GM23338 (cell line): Measurements from ENCODE around the gene TGM6. TPM values are rescaled to one million over a fixed set of nuclear protein-coding genes. Genes with fewer than 3 reads are reported as not detected.

Experiments used
- CREB1 ChIP-seq: fragments of 250-450 bp; sonication (Bioruptor Pico); IDR thresholded peaks from 2 replicates; pipeline ENCODE4 v1.5.0; 2020; ENCODE audit warnings: low read depth, mild to moderate bottlenecking, moderate library complexity
- POLR2AphosphoS5 ChIP-seq: IDR thresholded peaks from 2 replicates; pipeline ENCODE4 v1.6.1; 2016; ENCODE audit warnings: antibody characterized with exemption, low read depth
- REST ChIP-seq: IDR thresholded peaks from one replicate; pipeline ENCODE4 v1.6.1; 2018; ENCODE audit warnings: antibody characterized with exemption; ENCODE audit not compliant: unreplicated experiment
- ZNF331 ChIP-seq: fragments of 250-450 bp; sonication (Bioruptor Pico); IDR thresholded peaks from 2 replicates; pipeline ENCODE4 v1.5.0; 2020; ENCODE audit warnings: low read depth, mild to moderate bottlenecking, moderate library complexity
- polyA plus RNA-seq: library from polyadenylated mRNA; unstranded; fragments of >200 nt; fragmentation: Nextera tagmentation; extraction: Ambion mirVana; gene quantifications from 2 replicates; pipeline ENCODE4 v1.2.1, GENCODE V29; 2016
- total RNA-seq: library from RNA; depleted of rRNA; stranded (reverse); fragments of >200 nt; shearing (Covaris generic); gene quantifications from 2 replicates; pipeline ENCODE4 v1.2.3, GENCODE V29; 2014
- TF ChIP-seq, protein P1 (sequence below): fragments of 250-450 bp; sonication (Bioruptor Pico); IDR thresholded peaks from 2 replicates; pipeline ENCODE4 v1.5.0; 2020; ENCODE audit warnings: mild to moderate bottlenecking, moderate library complexity

The TGM6 gene
- total and polyA plus RNA-seq, 2 experiments from 2014 or later: not detected

- TF ChIP-seq, protein P1, sequence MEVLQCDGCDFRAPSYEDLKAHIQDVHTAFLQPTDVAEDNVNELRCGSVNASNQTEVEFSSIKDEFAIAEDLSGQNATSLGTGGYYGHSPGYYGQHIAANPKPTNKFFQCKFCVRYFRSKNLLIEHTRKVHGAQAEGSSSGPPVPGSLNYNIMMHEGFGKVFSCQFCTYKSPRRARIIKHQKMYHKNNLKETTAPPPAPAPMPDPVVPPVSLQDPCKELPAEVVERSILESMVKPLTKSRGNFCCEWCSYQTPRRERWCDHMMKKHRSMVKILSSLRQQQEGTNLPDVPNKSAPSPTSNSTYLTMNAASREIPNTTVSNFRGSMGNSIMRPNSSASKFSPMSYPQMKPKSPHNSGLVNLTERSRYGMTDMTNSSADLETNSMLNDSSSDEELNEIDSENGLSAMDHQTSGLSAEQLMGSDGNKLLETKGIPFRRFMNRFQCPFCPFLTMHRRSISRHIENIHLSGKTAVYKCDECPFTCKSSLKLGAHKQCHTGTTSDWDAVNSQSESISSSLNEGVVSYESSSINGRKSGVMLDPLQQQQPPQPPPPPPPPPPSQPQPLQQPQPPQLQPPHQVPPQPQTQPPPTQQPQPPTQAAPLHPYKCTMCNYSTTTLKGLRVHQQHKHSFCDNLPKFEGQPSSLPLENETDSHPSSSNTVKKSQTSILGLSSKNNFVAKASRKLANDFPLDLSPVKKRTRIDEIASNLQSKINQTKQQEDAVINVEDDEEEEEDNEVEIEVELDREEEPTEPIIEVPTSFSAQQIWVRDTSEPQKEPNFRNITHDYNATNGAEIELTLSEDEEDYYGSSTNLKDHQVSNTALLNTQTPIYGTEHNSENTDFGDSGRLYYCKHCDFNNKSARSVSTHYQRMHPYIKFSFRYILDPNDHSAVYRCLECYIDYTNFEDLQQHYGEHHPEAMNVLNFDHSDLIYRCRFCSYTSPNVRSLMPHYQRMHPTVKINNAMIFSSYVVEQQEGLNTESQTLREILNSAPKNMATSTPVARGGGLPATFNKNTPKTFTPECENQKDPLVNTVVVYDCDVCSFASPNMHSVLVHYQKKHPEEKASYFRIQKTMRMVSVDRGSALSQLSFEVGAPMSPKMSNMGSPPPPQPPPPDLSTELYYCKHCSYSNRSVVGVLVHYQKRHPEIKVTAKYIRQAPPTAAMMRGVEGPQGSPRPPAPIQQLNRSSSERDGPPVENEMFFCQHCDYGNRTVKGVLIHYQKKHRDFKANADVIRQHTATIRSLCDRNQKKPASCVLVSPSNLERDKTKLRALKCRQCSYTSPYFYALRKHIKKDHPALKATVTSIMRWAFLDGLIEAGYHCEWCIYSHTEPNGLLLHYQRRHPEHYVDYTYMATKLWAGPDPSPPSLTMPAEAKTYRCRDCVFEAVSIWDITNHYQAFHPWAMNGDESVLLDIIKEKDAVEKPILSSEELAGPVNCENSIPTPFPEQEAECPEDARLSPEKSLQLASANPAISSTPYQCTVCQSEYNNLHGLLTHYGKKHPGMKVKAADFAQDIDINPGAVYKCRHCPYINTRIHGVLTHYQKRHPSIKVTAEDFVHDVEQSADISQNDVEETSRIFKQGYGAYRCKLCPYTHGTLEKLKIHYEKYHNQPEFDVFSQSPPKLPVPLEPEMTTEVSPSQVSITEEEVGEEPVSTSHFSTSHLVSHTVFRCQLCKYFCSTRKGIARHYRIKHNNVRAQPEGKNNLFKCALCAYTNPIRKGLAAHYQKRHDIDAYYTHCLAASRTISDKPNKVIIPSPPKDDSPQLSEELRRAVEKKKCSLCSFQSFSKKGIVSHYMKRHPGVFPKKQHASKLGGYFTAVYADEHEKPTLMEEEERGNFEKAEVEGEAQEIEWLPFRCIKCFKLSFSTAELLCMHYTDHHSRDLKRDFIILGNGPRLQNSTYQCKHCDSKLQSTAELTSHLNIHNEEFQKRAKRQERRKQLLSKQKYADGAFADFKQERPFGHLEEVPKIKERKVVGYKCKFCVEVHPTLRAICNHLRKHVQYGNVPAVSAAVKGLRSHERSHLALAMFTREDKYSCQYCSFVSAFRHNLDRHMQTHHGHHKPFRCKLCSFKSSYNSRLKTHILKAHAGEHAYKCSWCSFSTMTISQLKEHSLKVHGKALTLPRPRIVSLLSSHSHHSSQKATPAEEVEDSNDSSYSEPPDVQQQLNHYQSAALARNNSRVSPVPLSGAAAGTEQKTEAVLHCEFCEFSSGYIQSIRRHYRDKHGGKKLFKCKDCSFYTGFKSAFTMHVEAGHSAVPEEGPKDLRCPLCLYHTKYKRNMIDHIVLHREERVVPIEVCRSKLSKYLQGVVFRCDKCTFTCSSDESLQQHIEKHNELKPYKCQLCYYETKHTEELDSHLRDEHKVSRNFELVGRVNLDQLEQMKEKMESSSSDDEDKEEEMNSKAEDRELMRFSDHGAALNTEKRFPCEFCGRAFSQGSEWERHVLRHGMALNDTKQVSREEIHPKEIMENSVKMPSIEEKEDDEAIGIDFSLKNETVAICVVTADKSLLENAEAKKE (CRISPR knock-in tag): no peak
- TF ChIP-seq CREB1 (CRISPR knock-in tag) (no peak), ZNF331 (CRISPR knock-in tag) (no peak), REST (no peak), POLR2AphosphoS5 (no peak)
These were observed 89.3 kb downstream of the TGM6 start (continued) for GRCh38 chr20:2469991-2470422.
